Stimulated activated CD8-positive, alpha-beta memory T cell treated with anti-CD3 and anti-CD28 coated beads, Interleukin-12 subunit alpha, Interleukin-12 subunit beta, amount 100 ng/mL, for 24 hours (primary cell): Measurements from ENCODE around the gene SRGAP3.
"Not testable (repeated sequence)": the region's sequence is repeated elsewhere in the genome, so short reads cannot be mapped to it uniquely, and the experiment has no call there.

Experiments used
- DNase-seq: peaks from one replicate; pipeline ENCODE4 v3.0.0-alpha.2; 2020; ENCODE audit errors: extremely low read depth

Gene SRGAP3

GRCh38 chr3:9087831-9088413 lies 161.5 kb downstream of the SRGAP3 start:
- DNase-seq = no peak

DNA sequence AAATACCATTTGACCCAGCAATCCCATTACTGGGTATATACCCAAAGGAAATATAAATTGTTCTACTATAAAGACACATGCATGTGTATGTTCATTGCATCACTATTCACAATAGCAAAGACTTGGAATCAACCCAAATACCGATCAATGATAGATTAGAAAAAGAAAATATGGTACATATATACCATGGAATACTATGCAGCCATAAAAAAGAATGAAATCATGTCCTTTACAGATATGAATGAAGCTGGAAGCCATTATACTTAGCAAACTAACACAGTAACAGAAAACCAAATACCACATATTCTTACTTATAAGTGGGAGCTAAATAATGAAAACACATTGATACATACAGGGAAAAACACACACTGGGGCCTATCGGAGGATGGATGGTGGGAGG lies 164.0 kb downstream of the SRGAP3 start:
- DNase-seq = not testable (repeated sequence)

- no peak for DNase-seq
Observed at GRCh38 chr3:9081184-9081818, 168.1 kb downstream of the SRGAP3 start.

DNA sequence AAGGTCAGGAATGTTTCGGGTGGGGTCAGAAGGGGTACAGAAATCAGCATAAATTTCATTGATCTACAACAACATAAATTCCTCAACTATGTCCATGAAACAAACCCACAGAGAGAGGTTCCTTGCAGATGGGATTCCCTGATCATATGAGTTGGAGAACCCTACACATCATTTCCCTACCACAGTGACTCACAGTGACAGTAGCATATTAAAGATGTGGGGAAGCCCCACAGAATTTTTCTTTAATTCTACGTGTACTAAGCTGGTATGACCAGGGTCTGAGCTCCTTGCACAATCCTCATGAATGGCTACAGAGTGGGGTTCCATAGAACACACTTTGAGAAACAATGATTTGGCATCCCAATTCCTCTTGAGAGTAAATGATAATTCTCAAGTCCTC lies 169.3 kb downstream of the SRGAP3 start:
- no peak for DNase-seq

DNA sequence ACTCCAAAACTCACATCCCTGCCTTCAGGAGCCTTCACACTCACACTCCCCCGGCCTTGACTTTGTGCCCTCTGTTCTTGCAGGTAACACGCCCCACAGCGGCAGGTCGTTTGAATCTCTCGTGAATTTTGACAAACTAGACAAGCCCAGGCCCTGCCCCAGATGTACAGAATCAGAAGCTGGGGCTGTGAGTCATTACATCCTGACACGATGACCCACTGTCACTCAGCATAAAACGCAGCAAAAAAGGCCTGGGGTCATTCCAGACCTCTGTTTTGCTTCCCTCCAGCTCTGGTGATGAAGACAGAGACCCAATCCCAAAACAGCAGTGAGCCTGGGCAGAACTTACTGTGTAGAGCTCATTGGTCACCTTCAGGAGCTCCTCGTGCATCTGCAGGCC lies 169.8 kb downstream of the SRGAP3 start:
- no peak for DNase-seq

- no peak for DNase-seq
Observed at GRCh38 chr3:9078561-9079240, 170.7 kb downstream of the SRGAP3 start.

DNA sequence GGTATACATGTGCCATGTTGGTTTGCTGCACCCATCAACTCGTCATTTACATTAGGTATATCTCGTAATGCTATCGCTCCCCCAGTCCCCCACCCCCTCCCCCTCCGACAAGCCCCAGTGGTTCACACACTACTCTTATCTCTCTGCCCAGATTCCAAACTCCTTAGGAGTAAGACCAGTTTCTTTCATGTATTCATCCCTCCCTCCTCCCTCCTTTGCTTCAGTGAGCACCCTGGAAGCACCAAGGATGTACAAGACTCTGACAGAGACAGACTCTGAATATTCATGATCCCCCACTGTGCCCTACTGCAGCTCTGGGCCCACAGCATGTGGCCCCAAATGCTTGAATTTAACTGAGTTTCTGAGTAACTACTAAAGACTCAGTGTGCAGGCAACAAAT lies 172.4 kb downstream of the SRGAP3 start:
- no peak for DNase-seq

GRCh38 chr3:9075762-9076161 lies 173.7 kb downstream of the SRGAP3 start:
- DNase-seq = no peak

DNA sequence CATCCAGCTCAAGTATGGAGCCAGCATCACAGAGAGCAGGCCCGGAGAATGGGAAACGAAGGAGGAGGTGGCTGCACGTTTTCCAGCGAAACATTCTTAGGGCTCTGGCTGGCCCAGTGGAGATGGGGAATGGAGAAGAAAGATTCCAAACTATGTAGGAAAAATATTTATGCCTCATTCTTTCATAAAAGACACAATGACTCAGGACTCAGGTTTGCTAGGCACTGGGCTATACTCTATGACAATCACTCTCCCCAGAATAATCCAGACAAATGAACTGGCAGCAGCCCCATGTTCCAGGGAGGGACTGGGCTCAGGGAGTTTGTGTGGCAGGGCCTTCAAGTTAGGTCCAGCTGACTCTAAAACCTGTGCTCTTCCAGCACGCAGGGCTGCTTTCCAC lies 175.4 kb downstream of the SRGAP3 start:
- no peak for DNase-seq

DNA sequence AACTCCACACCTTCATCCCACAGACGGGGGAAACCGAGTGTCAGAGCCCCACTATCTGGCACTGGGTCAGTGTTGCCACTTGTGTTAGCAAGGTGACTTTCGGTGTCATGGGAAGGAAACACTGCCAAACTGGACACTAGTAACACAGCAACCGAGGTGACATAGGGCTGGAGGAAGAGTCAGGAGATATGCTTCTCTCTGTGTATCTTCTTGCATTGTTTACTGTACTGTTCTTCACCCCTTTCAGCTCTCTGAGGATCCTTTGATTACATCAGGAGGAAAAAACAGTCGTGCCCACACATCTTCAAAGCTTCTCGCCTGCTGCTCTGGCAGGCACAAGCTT lies 176.8 kb downstream of the SRGAP3 start:
- DNase-seq = no peak

DNA sequence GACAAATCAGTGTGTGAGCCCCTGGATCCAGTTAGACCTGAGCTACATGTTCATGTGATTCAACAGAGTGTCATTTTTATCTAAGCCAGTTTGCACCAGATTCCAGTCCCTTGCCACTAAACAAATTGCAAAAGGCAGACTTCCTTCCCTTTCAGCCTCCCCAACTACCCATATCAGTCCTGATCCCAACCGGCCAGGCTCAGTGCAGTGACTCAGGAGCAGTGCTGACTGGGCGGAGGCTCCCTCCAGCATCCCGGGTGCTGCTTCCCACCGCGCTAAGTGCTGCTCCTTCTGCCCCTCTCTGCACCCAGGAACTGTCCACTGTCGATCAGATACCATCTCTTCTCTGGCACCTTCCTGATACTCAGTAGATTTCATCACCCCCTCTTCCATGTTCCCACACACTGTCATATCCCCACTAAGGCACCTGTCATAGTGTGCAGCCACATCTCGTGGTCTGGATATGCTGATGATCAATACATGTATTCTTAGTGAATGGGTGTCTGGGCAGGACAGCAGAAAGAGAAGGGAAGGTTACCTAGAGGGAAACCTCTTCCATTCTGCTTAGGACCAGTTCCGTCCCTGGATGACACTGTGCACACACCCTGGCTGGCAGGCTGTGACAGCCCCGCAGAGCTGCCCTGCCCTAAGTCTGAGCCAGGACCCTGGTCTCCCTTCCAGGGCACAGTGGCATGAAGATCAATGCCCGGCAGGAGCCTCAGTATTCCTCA lies 177.3 kb downstream of the SRGAP3 start:
- DNase-seq = no peak

DNA sequence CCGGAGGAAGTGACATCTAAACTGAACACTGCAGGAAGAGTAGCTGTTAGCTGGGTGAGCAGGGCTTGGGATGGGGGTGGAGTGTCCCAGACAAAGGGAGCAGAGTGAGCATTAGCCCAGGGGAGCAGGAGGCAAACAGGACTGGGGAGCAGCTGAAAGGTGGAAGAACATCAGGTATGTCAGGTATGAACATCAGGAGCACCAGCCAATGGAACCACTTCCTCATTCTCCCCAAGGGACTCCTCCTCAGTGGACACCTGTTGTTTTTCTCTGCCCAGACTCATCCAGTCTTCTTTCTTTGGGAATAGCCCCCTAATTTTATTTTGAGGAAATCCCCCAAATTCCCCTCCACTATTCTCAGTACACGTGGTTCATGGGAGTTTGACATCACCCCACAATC lies 178.5 kb downstream of the SRGAP3 start:
- DNase-seq = no peak

DNA sequence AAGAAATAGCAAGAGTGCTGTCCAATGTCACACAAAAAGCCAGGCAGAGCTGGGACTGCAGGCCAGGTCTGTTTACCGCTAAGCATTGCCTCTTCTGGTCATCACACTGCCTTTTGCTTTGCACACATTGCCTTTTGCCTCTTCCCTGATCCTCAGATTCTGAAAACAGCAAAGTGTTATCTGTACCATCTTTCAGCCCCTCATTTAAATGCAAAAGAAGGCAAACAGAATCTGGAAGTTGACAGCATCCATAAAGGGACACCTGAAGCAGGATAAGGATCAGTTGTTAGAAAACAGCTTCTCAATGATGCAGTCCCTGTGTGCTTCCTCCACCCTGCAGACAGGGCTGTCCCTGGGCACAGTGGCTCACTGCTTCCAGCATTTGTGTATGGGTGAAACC lies 179.5 kb downstream of the SRGAP3 start:
- DNase-seq = no peak

DNA sequence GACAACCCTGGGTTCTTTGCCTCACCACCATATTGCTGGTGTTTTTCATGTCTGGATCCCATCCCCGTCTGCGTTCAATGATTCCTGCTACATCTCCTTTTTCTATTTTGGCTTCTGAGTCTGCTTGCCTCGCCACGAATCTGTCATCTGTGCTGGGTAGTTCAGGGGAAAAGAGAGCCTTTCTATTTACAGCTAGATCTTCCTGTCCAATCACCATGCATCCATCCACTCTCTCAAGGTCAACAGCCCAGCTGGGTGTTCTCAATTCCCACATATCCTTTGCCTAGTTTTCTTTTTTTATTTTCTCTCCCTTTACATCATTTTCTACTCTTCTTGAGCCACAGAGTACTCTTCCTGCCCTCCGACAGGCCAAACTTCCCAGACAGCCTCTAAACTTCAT lies 181.4 kb downstream of the SRGAP3 start:
- DNase-seq = no peak

DNA sequence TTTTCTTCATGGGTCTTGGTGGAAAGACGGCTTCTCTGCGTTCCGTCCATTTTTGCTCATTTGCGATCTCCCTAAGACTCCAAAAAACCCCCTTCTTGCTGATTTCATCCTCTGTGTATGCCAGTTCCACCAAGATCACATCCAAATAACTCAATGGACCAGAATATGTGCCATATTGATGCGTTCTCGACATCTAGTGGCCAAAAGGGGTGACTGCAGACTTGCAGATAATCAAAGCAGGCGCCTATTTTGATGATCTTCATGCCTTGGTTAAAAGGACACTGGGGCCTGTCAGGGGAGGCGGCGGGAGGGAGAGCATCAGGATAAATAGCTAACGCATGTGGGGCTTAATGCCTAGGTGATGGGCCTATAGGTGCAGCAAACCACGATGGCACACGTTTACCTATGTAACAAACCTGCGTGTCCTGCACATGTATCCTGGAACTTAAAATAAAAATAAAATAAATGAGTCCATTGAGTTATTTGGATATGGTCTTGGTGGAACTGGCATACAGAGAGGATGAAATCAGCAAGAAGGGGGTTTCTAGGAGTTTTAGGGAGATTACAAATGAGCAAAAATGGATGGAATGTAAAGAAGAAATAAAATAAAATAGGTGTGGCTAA lies 182.0 kb downstream of the SRGAP3 start:
- no peak for DNase-seq

DNA sequence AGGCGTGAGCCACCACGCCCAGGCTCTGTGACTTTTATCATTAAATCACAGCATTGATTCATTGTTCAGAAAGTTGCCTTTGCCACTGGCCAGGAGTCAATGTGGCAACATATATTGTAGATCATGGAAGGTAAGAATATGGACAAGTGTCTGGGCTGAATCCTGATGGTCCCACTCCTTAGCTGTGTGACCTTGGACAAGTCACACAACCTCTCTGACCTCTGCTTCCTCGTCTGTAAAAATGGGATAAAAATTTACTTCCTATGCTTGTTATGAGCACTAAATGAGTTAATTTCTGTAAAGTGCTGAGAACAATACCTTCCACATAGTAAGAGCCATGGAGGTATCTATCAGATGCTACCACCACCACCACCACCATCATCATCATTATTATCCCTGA lies 182.7 kb downstream of the SRGAP3 start:
- no peak for DNase-seq

GRCh38 chr3:9066141-9066540 lies 183.3 kb downstream of the SRGAP3 start:
- no peak for DNase-seq

DNA sequence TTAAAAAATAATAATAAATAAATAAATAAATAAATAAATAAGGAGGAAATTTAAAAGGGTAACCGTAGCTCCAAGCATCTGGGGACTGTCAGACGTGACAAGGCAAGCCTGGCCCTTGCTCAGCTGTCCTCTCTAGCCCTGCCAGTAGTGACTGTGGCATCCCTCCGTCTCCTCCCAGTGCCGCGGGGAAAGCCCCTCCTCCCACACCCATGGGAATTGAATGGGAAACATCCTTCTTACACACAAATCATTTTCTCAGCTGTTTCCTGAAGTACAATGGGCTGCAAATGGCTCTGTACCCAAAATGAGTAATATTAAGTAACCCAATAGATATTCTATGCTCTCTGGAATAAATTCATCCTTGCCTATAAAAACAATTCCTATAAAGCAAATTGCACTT lies 184.6 kb downstream of the SRGAP3 start:
- DNase-seq = no peak

- no peak for DNase-seq
Observed at GRCh38 chr3:9064251-9064650, 185.2 kb downstream of the SRGAP3 start.

- no peak for DNase-seq
Observed at GRCh38 chr3:9062570-9062969, 186.9 kb downstream of the SRGAP3 start.

- no peak for DNase-seq
Observed at GRCh38 chr3:9061634-9062033, 187.8 kb downstream of the SRGAP3 start.
